ENCODE results near the gene ALPL.
"Not testable (repeated sequence)": the region's sequence is repeated elsewhere in the genome, so short reads cannot be mapped to it uniquely, and the experiment has no call there.

Gene ALPL

DNA sequence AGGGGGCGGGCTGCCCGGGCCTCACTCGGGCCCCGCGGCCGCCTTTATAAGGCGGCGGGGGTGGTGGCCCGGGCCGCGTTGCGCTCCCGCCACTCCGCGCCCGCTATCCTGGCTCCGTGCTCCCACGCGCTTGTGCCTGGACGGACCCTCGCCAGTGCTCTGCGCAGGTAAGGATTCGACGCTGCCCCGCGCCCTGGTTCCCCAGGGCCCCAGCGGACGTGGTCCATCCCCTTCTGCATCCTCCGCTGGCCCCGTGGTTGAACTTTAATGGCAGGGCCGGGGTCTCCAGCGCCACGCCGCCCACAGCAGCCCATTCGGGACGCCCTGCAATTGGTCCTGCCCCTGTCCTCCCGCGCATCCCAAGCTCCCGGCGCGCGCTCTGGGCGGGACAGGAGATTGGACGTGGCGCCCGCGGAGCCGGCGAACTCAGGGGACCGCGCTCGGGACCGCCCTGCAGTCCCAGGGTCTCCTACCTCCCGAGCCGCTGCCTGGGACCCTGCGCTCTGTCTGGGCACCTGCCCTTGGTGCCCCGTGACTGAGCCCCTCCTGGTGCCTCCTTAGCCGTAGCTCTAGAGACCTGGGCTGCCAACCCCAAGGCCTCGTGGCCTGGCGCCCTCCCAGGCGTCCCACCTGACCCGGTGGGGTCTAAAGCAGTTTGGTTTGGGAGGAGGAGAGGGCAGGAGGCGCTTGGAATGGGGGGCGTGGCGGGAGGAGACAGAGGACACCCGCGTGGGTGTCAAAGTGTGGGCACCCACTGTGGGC lies at the start of gene ALPL:
Gene ALPL (plus strand): TSS at position 73 of the 762 bp plus-strand sequence. CDS start 44,659 bp downstream, outside the sequence.
- DNase-seq = no peak

DNA sequence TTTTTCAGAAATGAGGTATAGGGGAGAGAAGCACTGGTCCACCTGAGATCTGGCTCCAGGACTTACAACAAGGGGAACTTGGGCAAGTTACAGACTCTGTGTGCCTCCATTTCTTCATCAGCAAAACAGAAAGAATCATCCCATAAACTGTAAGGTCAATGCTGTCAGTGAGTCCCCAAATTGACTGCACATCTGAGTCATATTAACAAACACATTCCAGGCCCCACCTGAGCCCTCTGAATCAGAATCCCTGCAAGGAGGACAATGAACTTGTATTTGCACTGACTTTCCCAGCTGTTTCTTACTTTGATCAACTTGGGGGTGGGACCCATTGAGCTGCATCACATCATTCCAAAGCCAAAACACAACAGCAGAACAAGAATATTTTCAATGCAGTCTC lies 44.1 kb upstream of the ALPL start:
- not testable (repeated sequence) for DNase-seq

DNA sequence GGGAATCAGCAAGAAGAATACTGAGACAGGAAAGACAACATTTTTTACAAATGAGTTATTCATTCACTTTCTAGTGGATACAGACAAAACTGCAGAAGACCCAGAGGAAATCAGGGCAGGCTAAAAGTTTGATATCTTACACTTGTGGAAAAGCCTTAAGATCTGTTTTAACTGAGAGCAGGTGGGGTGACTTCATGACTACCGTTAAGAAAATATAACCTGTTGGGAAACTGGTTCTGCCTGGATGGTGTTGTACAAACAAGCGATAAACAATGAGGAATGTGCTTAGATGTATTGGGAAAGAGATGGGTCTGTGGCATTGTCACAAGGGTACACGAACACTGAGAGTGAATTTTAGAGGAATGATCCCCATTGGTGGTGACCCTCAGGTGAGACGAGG lies 41.3 kb upstream of the ALPL start:
- not testable (repeated sequence) for DNase-seq

DNA sequence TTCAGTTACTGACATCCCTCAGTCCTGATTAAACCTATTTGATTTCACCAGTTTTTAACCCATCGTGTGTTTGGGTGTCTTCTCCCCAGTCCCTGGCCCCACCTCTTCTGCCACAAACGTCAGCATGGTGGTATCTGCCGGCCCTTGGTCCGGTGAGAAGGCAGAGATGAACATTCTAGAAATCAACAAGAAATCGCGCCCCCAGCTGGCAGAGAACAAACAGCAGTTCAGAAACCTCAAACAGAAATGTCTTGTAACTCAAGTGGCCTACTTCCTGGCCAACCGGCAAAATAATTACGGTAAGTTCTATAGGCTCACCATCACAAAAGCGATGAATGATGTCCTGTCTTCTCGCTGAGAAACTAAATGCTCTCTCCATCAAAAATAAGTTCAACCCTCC lies 40.6 kb upstream of the ALPL start:
- no peak for DNase-seq

DNA sequence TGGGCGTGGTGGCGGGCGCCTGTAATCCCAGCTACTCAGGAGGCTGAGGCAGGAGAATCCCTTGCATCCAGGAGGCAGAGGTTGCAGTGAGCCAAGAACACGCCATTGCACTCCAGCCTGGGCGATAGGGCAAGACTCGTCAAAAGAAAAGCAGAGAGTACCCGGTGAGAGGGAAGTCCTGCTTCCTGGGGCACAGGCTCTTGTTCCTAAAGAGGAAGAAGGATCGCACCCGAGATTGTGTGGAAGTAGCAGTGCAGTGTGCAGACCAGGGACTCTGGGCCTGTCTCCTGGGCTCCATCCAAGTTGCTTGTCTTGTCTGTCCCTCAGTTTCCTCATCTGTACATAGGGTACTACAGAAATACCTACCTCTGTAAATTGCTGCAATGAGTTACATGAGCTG lies 39.6 kb upstream of the ALPL start:
- no peak for DNase-seq

DNA sequence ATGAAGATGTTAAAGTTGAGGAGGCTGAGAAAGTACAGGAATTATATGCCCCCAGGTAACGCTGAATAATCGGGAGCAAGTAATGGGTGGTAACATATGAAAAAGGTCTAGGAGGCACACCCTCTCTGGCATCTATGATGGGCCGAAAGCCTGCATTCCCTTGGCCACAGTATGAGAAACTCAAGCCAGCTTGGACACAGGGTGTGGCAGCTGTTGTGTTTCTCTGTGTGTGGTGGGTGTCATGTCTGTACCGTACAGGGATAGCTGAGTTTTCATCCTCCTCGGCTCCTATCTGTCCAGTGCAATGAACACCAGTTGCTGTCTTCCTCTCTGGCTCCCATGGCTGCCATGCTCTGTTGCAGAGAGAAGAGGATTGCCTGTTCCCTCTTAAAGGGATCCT lies 36.4 kb upstream of the ALPL start:
- DNase-seq = no peak

DNA sequence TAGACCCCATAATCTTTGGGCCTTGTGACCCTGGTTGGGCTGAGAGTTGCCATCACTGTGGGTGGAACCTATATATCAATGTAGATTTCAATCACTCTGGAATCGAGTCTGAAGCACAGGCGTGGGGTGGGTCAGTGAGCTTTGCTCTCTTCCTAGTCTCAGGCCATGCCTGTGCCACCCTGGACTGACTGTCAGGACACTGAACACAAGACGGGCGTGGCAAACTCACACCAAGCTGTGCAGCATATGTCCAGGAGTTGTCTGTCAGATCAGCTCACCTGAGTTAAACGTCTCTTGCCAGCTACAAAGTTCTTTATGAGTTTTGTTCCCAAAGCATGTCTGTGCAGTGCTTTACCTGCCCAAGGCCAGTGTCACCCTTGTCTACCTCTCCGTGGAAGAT lies 30.9 kb upstream of the ALPL start:
- DNase-seq = no peak

DNA sequence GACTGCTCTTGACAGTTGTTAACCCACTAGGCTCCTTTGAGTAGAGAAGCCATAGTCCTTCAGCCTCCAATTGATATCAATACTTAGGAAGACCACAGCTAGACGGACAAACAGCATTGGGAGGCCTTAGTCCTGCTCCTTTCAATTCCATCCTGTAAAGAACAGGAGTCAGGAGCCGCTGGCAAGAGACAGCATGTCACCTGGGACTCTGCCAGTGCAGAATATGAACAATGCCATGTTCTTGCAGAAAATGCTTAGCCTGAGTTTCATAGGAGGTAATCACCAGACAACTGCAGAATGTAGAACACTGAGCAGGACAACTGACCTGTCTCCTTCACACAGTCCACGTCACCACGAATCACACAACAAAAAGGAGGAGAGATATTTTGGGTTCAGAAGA lies 25.3 kb upstream of the ALPL start:
- not testable (repeated sequence) for DNase-seq

DNA sequence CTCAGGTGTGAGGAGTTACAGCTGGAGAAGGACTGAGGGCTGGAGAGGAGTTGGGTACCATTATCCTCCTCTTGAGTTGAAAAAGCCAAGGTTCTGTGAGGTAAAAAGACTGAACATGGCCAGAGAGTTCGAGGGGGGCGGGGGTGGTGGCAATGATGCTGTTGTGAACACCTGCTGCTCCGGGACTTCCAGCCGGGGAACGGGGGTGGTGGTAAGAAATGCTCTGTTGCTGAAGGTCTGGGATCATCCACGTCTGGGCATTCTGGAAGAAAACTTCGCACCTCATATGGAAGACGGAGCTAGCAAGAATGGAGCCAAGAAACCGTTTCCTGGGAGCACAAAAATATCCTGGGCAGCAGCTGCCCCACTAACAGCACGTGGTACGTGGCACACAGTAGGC lies 20.1 kb upstream of the ALPL start:
- DNase-seq = no peak

DNA sequence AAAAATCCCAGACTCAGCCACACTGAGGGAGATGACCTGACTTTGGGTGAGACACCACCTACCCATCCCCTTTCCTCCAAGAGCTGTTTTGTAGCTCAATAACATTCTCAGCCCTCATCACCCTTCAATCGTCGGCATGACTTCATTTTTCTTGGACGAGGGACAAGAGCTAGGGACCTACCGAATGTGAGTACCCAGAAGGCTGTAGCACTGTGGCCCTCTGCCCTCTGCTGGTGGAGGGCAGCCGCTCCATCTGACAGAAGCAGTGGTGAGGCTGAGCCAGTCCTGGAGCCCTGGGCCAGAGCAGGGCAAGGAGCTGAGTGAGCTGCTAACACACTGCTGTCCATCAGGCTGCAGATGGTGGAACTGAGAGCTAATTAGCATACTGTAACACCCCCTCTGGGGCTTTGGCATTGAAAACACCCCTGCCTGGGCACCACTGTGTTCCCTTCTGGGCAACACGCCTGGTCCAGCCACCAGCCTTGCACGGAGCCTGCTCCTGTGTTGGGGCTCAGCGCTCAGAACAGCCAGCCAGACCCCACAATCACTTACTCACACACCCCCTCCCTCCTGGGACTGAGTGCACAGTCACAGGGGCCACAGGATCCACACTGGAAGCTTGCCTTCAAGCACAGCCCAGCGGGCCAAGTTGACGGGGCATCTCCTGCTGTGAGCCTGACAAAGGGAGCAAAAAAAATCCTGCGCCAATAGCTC lies 18.3 kb upstream of the ALPL start:
- DNase-seq = no peak

DNA sequence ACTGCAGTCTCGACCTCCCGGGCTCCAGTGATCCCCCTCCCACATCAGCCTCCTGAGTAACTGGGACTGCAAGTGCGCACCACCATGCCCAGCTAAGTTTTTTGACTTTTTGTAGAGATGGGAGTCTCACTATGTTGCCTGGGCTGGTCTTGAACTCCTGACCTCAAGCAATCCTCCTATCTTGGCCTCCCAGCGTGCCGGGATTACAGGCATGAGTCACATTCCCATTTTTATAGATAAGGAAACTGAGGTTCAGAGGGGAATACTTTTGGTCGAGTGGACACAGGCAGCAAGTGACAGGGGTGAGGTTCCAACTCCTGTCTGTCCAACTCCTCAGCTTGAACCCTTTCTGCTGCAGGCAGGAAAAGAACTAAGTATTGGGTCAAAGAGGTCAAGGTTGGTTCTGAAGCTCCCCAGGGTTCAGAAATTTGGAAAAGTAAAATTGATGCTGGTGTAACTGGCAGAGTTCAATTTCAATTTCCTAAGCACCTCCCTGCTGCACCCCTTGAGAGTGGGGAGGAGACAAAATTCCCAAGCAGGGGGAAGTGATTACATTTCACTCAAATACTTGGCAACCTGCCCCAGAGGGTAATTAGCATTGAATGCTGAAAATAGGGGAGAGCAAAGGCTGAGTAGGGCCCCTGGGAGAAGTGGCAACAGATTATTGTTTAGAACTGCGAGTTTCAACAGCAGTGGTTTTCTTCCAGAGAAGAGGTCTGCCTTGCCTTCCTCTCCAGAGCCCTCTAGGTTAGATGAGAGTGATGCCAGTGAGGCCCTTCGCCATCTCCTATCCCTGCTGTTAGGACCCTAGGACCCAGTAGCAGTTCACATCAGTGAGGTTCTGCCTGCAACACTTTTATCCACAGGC lies 17.5 kb upstream of the ALPL start:
- DNase-seq = no peak

DNA sequence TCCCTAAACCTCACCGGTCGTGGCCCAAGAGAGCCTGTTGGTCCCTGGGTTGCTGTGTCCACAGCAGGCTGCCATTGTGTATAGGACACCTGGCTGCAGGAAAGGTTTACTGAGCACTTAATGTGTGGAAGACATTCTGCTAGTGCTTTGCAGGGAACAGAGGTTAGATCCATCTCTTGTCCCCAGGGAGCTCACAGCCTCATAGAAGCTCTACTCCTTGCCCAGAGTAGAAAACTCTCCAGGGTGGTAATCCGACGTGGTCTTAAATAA lies 16.9 kb upstream of the ALPL start:
- DNase-seq = no peak

DNA sequence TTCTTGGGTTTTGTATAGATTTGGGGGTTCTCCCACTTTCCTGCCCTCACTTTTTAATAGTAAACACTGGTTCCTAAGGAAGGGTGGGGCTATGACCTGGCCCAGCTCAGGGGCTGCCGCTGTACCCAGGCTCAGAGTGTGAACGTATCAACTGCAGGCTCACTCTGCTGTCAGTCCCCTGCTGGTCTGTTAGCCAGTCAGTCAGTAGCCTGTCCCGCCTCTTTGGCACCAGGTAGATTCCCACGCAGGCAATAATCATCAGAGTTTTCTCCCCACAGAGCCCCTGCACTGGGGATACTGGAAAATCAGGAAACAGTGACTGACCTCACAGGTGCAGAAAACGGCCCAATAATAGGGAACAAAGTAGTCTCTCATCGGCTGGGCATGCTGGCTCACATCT lies 15.0 kb upstream of the ALPL start:
- DNase-seq = no peak

DNA sequence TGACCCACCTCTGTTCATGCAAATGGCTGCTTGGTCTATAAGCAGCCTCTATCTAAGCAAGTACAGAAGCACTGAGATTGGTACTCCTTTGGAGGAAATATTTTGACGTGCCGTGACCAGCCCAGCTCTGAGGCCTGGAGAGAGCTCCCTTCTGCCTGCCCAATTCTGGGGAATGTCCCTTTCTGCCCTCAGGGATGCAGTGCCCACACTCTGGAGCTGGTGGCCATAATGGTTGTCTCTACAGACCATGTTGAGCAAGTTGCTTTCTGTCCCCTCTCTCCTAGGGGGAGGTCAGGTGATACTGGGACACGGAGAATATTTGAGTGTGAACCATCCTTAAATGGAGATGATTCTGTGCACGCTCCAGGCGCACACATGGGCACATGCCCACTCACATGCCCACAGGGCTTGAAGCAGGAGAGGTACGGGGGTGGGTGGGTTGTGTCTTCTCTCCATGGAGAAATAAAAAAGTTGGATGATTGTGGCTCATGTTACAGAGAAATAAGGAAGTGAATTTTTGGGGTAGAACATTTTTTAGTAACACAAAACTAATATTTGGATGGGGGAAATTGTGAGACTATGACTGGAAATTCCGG lies 13.9 kb upstream of the ALPL start:
- no peak for DNase-seq

DNA sequence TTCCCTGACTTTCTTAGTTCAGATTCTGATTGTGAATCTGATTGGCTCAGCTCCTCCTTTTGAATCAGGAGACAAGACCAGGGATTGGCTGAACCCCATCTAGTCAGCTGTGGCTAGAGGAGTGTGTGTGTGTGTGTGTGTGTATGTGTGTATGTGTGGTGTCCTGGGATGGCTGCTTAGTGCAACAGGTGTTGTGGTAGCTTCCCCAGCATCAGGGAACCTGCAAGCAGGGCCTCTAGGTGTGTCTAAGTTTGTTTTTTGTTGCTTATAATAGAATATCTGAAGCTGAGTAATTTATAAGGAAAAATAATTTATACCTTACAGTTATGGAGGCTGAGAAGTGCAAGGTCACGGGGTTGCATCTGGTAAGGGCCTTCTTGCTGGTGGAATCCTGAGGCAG lies 13.2 kb upstream of the ALPL start:
- DNase-seq = no peak

DNA sequence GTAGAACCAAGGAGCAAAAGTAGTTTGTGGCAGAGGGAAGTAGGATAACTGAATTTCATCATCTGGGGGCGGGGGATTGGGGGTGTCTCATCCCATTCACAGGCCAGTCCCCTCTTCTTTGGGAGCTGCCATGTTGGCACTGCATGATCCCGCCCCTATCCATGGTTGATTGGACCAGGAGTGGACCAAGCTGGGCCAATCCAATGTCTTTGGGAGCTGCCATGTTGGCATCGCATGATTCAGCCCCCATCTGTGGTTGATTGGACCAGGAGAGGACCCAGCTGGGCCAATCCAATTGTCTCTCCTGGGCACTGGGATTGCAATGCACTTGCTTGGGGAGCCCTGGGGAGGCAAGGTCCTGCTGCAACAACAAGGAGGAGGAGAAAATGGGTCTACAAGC lies 12.3 kb upstream of the ALPL start:
- no peak for DNase-seq

DNA sequence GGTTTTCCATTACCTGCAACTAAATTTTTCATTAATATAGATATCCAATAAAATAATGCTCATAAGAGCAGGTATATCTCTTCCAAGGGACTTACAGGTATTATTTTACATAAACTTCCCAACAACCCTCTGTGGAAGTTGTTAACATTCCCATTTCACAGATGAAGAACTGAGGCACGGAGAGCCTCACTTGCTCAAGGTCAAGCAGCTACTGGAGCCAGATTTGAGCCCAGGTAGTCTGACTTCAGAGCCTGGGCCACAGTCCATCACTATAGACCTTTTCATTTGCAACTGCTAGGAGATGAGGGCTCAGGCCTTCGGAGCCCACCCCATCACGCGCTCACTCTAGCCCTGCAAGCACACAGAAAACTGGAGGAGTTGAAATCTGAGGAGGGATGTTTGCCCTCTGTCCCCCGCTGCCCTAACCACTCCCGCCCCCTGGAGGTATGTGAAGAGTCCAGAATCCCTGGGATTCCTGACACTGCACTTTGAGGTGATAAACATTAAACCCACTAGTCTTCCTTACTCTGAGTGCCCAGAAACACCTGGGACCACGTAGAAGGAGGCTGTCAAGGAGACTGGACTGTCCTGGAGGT lies 11.7 kb upstream of the ALPL start:
- no peak for DNase-seq

DNA sequence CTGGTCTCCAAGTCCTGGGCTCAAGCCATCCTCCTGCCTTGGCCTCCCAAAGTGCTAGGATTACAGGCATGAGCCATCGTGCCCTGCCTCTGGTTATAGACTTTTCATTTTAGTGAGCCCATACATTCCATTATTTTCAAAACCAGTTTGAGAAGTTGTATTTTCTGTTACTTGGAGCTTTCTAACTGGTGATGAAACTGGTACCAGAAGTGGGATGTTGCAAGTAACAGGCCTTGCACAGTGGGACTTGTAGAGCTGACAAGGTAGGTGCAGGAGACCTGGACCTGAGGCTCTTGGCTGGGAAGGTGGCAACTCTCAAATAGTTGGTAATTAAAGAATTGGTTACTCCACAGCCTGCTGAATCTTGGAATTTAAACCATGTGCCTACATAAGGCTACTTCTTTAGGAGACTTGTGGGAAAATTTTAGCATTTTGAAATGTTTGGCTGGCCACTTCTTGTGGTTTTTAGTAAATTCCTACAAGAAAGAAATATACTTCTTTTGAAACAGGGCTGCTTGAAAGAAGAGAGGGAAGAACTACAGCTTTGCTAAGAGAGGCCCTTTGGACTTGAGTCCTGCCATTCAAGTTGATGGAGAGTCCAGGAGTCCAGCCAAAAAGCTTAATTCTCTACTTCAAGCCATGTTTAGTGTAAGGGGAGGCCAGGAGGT lies 9.8 kb upstream of the ALPL start:
- DNase-seq = no peak

DNA sequence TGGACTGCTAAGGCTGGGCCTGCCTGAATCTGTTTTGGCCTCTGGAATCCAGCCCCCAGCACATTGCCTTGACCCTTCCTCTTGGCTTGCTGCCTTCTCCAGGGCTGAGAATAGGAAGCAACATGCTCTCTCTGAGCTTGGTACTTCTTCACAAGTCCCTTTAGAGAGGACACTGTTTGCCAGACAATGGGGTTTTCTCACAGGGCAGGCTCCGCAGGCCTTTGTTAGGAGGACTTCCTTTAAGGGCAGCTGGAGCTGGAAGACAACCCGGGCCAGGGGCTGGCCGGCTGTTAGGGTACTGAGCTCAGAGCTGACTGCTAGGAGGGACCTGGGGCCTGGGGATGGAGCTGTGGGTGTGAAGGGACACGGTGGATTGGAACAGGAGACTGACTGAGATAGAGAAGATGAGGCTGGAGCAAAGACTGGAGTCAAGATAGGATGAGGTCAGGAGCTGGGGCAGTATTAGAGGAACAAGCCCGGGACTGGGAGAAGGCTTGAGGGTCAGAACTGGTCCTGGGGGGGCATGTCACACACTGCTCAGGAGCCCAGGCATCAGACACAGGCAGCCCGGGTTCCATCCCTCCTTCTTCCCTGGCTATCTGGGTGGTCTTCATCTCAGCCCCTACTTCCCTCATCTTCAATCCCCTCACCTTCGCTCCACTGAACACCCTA lies 5.4 kb upstream of the ALPL start:
- DNase-seq = no peak

DNA sequence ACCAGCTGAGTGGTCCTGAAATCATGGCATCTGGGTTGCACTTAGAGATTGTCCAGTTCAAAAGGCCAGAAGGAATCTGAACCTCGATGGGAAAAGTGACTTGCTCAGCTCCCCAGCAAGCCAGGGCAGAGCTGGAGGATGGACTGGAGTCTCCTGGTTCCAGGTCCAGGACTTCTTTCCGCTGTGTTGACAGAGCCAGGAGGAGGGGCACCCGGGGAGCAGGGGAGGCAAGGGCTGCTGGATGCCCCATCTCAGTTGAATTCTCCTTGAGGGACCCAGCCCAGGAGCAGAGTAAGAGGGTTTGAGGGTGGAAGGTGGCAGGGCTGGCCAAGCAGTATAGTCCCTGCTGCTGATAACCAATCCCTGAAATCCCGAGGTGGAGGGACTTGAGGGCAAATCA lies 2.4 kb upstream of the ALPL start:
- DNase-seq = no peak

DNA sequence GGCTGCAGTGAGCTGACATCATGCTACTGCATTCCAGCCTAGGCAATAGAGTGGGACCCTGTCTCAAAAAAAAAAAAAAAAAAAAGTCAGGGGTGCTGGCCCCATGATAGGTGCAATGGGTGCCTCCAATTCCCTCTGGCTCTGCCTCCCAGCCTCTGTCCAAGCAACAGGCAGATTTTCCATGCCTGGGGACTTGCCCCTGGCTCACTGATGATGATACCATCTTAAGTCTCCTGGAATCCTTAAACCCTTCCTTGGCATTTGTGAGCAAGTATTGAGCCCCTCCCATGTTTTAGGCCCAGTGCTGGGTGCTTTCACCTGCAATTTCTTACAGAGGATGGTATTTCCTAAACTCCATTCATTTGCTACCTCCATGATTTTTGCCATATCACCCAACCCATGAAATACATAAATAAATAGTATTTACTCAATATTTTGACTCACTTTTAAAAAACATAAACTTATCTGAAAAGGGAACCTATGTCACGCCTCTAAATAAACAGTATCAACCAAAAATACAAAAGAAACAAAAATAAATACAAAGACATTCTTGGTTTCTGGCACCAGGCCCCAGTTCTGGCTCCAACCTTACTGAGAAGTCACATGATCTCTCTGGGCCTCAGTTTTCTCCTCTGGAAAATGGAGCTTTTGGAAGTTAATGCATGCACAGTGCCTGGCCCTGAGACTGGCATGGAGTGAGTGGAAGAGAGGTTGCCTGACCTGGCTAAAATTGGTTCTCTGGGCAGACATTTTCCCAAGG lies 1.5 kb upstream of the ALPL start:
- DNase-seq = no peak
